Spleen (tissue), 11 donors: ENCODE data around the gene CHST7. TPM values are rescaled to one million over a fixed set of nuclear protein-coding genes. Genes with fewer than 3 reads are reported as not detected.
A peak's percentile ranks its signal among the peaks of the same experiment; 100 is the strongest.

Source experiments
- DNase-seq: peaks from one replicate; pipeline ENCODE4 v3.0.0-alpha.2; 2020
- H3K27ac ChIP-seq, 8 donors: fragments of 200-600 bp; sonication (generic) in 7 of 8; 1 replicate in 4 of 8; 2 replicates in 4 of 8; pipeline versions ENCODE4 v1.5.0 to v1.8.0; 2016 to 2021; ENCODE audit warnings: inconsistent platforms in 4 of 8, mild to moderate bottlenecking in 4 of 8, moderate library complexity in 1 of 8
- H3K27me3 ChIP-seq, 7 donors: fragments of 200-600 bp; sonication (generic) in 6 of 7; replicated peaks in 1 of 7; 1 replicate in 4 of 7; 2 replicates in 3 of 7; pipeline versions ENCODE4 v1.5.0 to v1.8.0; 2016 to 2021; ENCODE audit warnings: inconsistent platforms in 3 of 7, mild to moderate bottlenecking in 1 of 7
- H3K36me3 ChIP-seq, 6 donors: fragments of 200-600 bp; sonication (generic) in 5 of 6; 1 replicate in 4 of 6; 2 replicates in 2 of 6; pipeline versions ENCODE4 v1.5.0 to v1.8.0; 2016 to 2021; ENCODE audit warnings: inconsistent platforms in 2 of 6
- H3K4me1 ChIP-seq, 6 donors: fragments of 200-600 bp; sonication (generic) in 5 of 6; 1 replicate in 3 of 6; 2 replicates in 3 of 6; pipeline versions ENCODE4 v1.5.0 to v1.8.0; 2016 to 2021; ENCODE audit warnings: inconsistent platforms in 3 of 6
- H3K4me3 ChIP-seq, 8 donors: fragments of 200-600 bp; sonication (generic) in 7 of 8; 1 replicate in 4 of 8; 2 replicates in 4 of 8; pipeline versions ENCODE4 v1.5.0 to v1.8.0; 2016 to 2021; ENCODE audit warnings: inconsistent platforms in 4 of 8, mild to moderate bottlenecking in 4 of 8, moderate library complexity in 2 of 8
- H3K9me3 ChIP-seq, 8 donors: fragments of 200-600 bp; sonication (generic) in 7 of 8; 1 replicate in 4 of 8; 2 replicates in 4 of 8; pipeline versions ENCODE4 v1.5.0 to v1.8.0; 2016 to 2021; ENCODE audit warnings: inconsistent platforms in 4 of 8
- CTCF ChIP-seq, 11 experiments: fragments of 200-600 bp in 7 of 11; fragments of 450-650 bp in 4 of 11; sonication (generic) in 4 of 11; IDR thresholded peaks in 8 of 11; conservative IDR thresholded peaks in 3 of 11; 1 replicate in 7 of 11; 2 replicates in 4 of 11; pipeline versions ENCODE4 v1.4.0 to v1.8.0; 2016 to 2021; ENCODE audit warnings: antibody characterized with exemption in 11 of 11, inconsistent platforms in 4 of 11, mild to moderate bottlenecking in 1 of 11
- POLR2A ChIP-seq, 3 donors: fragments of 450-650 bp; IDR thresholded peaks; one replicate each; pipeline ENCODE4 v1.5.1; 2017; ENCODE audit warnings: antibody characterized with exemption in 3 of 3, mild to moderate bottlenecking in 1 of 3
- POLR2AphosphoS5 ChIP-seq, 3 donors: sonication (generic); formaldehyde crosslinking; IDR thresholded peaks; one replicate each; pipeline ENCODE4 v1.5.1; 2017; ENCODE audit warnings: antibody characterized with exemption in 3 of 3
- WGBS, 5 donors: extraction: QIAGEN DNeasy Blood & Tissue Kit in 3 of 5; methylation state at CpG; one replicate each; pipeline versions ENCODE4 v1.1.5 to v1.1.7; 2013 to 2018; 5-methylcytosine and 5-hydroxymethylcytosine counted together
- intact Hi-C: fragments of 100-400 bp; cut with DNase I; formaldehyde crosslinking; loops from one replicate; pipeline ENCODE4 v1.15.0; 2023; ENCODE audit warnings: low total_unique reads
- polyA plus RNA-seq, 3 donors: library from polyadenylated mRNA; stranded (reverse); fragments of 200-250 nt; gene quantifications; one replicate each; pipeline ENCODE4 v1.2.1, GENCODE V29; 2013
- total RNA-seq, 7 donors: library from RNA; depleted of rRNA in 3 of 7; stranded (reverse); fragments of >200 nt in 3 of 7; fragmentation: NEBNext Ultra II Directional in 4 of 7; extraction: Animal tissue kit (Norgen Biotek cat#: 25700) in 4 of 7; gene quantifications; one replicate each; pipeline versions ENCODE4 v1.1.0 to v1.2.1, GENCODE V29; 2016 to 2021
- donor health status: healthy with polysubstance abuse.
- donor health status: DM: no; HTN: no; CAD: no; lungs with moderate emphysema.
- donor health status: DM: no; HTN: no; CAD: no.
- donor health status: Bipolar disorder and iron deficiency.
- donor health status: healthy.
- donor health status: DM: no; HTN: no; CAD: no.
- donor health status: DM: yes; HTN: yes; CAD: no.

Gene CHST7
- total and polyA plus RNA-seq, 10 donors, result 2.0 to 43.9 (median 18.7) TPM

- no peaks in the 10 kb centered on the region for H3K27me3 ChIP-seq
- DNase-seq, result no peak
- peaks cover 2 to 64% (median 28%) of the 10 kb centered on the region in 6 donors for H3K4me1 ChIP-seq
- H3K27ac ChIP-seq, result peak overlapping the region in 7 of 8 donors; percentile 47 to 78 (median 69)
- peak overlapping the region in 2 of 8 donors; percentile 13 to 16 for H3K4me3 ChIP-seq
- intact Hi-C loops, result no loop called here
- H3K36me3 ChIP-seq, result no peaks in the 10 kb centered on the region
- 0 to 34% (median 12%) methylated on average over 3 to 4 of the region's 4 CpGs for WGBS, 5 donors
- TF ChIP-seq CTCF (IDR thresholded peaks at IDR 0.05 in 8 of 11, conservative IDR thresholded peaks at IDR 0.05 in 3 of 11), result no peak
- TF ChIP-seq POLR2AphosphoS5 (IDR thresholded peaks at IDR 0.05), result peak in 1 of 3 donors; percentile 7
- TF ChIP-seq POLR2A (IDR thresholded peaks at IDR 0.05), result no peak
- H3K9me3 ChIP-seq, result no peaks in the 10 kb centered on the region
Observed at GRCh38 chrX:46588263-46588662, 14.7 kb downstream of the CHST7 start.

GRCh38 chrX:46589977-46590723 is 16.6 kb downstream of the CHST7 start:
- TF ChIP-seq CTCF (IDR thresholded peaks at IDR 0.05 in 8 of 11, conservative IDR thresholded peaks at IDR 0.05 in 3 of 11) (no peak), POLR2A (IDR thresholded peaks at IDR 0.05) (no peak), POLR2AphosphoS5 (IDR thresholded peaks at IDR 0.05) (no peak)
- Histone ChIP-seq H3K4me3 (no peak overlapping the region), H3K27ac (peak overlapping the region in 6 of 8 donors; percentile 23 to 78 (median 72)), H3K27me3 (peaks cover 0 to 4% (median 0%) of the 10 kb centered on the region in 7 donors), H3K36me3 (no peaks in the 10 kb centered on the region), H3K4me1 (peaks cover 2 to 52% (median 24%) of the 10 kb centered on the region in 6 donors), H3K9me3 (no peaks in the 10 kb centered on the region)
- intact Hi-C loops, result no loop called here
- DNase-seq, result no peak
- WGBS, 5 donors, result 67 to 74% (median 70%) methylated on average over 7 of the region's 7 CpGs

- intact Hi-C loops, result no loop called here
- Histone ChIP-seq H3K4me1 (peaks cover 0 to 24% (median 5%) of the 10 kb centered on the region in 6 donors), H3K36me3 (no peaks in the 10 kb centered on the region), H3K27ac (no peak overlapping the region), H3K27me3 (peaks cover 0 to 6% (median 0%) of the 10 kb centered on the region in 7 donors), H3K4me3 (no peak overlapping the region), H3K9me3 (no peaks in the 10 kb centered on the region)
- TF ChIP-seq POLR2AphosphoS5 (IDR thresholded peaks at IDR 0.05), result no peak
- TF ChIP-seq CTCF (IDR thresholded peaks at IDR 0.05 in 8 of 11, conservative IDR thresholded peaks at IDR 0.05 in 3 of 11), result no peak
- TF ChIP-seq POLR2A (IDR thresholded peaks at IDR 0.05), result no peak
- 61 to 96% (median 87%) methylated on average over 1 of the region's 1 CpG for WGBS, 5 donors
- no peak for DNase-seq
Observed at GRCh38 chrX:46595084-46595483, 21.5 kb downstream of the CHST7 start.

- H3K4me1 ChIP-seq, result peaks cover 0 to 18% (median 2%) of the 10 kb centered on the region in 6 donors
- TF ChIP-seq POLR2AphosphoS5 (IDR thresholded peaks at IDR 0.05), result no peak
- no peak for TF ChIP-seq CTCF (IDR thresholded peaks at IDR 0.05 in 8 of 11, conservative IDR thresholded peaks at IDR 0.05 in 3 of 11)
- TF ChIP-seq POLR2A (IDR thresholded peaks at IDR 0.05), result no peak
- peak overlapping the region in 1 of 8 donors; percentile 37 for H3K27ac ChIP-seq
- peaks cover 0 to 6% (median 0%) of the 10 kb centered on the region in 6 donors for H3K36me3 ChIP-seq
- 83 to 97% (median 89%) methylated on average over 8 of the region's 8 CpGs for WGBS, 5 donors
- H3K27me3 ChIP-seq, result peaks cover 0 to 6% (median 0%) of the 10 kb centered on the region in 7 donors
- H3K9me3 ChIP-seq, result no peaks in the 10 kb centered on the region
- intact Hi-C loops, result no loop called here
- no peak overlapping the region for H3K4me3 ChIP-seq
- no peak for DNase-seq
Observed at GRCh38 chrX:46597208-46597607, 23.6 kb downstream of the CHST7 start.
